ENCODE results near the gene STRN3. TPM values are rescaled to one million over a fixed set of nuclear protein-coding genes. Genes with fewer than 3 reads are reported as not detected.

STRN3 gene
- total and polyA plus RNA-seq, 2 of the 8 experiments (the other 6 are each of a cell fraction or from before 2014, with no cell fraction given) = 8.7 to 38.1 TPM

GRCh38 chr14:30903285-30904124, 122.7 kb downstream of the STRN3 start:
- Histone ChIP-seq H3K4ac (replicated peaks; ENCODE audit: insufficient read length, low read depth, low read length) (no peak overlapping the region), H3K9ac (replicated peaks in 1 of 4; ENCODE audit: extremely low read depth in 1 of 4, low read depth in 3 of 4, low read length in 3 of 4) (no peak overlapping the region), H4K5ac (ENCODE audit: insufficient read length, low read depth, low read length) (no peak overlapping the region), H4K8ac (ENCODE audit: extremely low read depth, insufficient read depth, low read length) (no peak overlapping the region), H3K27ac (ENCODE audit: low read depth, low read length) (no peak overlapping the region), H2BK20ac (ENCODE audit: low read length) (no peak overlapping the region), H2BK120ac (replicated peaks; ENCODE audit: low read depth, low read length) (no peak overlapping the region), H3K23ac (ENCODE audit: insufficient read length) (no peak overlapping the region), H2AFZ (ENCODE audit: low read length) (no peak overlapping the region), H2BK15ac (ENCODE audit: low read length) (no peak overlapping the region), H3K18ac (ENCODE audit: extremely low read depth, low read length) (no peak overlapping the region), H3K56ac (replicated peaks; ENCODE audit: insufficient read length, low read depth, low read length) (no peak overlapping the region), H4K91ac (replicated peaks; ENCODE audit: insufficient read length, low read length) (no peak overlapping the region), H3K4me3 (ENCODE audit: extremely low read depth in 1 of 4, insufficient read depth in 2 of 4, low read depth in 3 of 4, low read length in 4 of 4) (no peak overlapping the region), H3K27me3 (replicated peaks in 1 of 4; ENCODE audit: control insufficient read depth in 3 of 4, extremely low read depth in 1 of 4, insufficient read depth in 3 of 4, low read length in 3 of 4) (no peaks in the 10 kb centered on the region), H2AK5ac (ENCODE audit: low read depth, low read length) (no peak overlapping the region), H3K4me2 (ENCODE audit: insufficient read depth in 1 of 2, low read depth in 2 of 2, low read length in 2 of 2) (no peak overlapping the region), H3K23me2 (ENCODE audit: low read depth, low read length) (no peaks in the 10 kb centered on the region), H3K79me2 (ENCODE audit: control insufficient read depth in 1 of 2, insufficient read depth in 2 of 2, low read length in 2 of 2) (no peaks in the 10 kb centered on the region; a peak in 1 of 4 replicates), H3K9me3 (ENCODE audit: insufficient read depth in 2 of 2, low read depth in 1 of 2, low read length in 1 of 2) (no peaks in the 10 kb centered on the region), H3K14ac (ENCODE audit: insufficient read length) (no peak overlapping the region), H3K4me1 (replicated peaks in 1 of 4; ENCODE audit: control insufficient read depth in 3 of 4, insufficient read depth in 4 of 4, low read length in 3 of 4) (no peaks in the 10 kb centered on the region), H2BK12ac (ENCODE audit: low read depth, low read length) (no peak overlapping the region), H2BK5ac (ENCODE audit: low read depth, low read length) (no peak overlapping the region), H3K36me3 (ENCODE audit: control insufficient read depth in 2 of 4, insufficient read depth in 4 of 4, low read length in 3 of 4) (peaks cover 0 to 32% (median 5%) of the 10 kb centered on the region in 4 experiments; a peak in 4 of 8 replicates), H3K79me1 (ENCODE audit: low read depth, low read length) (no peaks in the 10 kb centered on the region), H4K20me1 (replicated peaks in 1 of 2; ENCODE audit: control insufficient read depth in 1 of 2, insufficient read depth in 2 of 2, low read length in 2 of 2) (no peaks in the 10 kb centered on the region)
- FAIRE-seq (no peak), DNase-seq (ENCODE audit: low read depth in 1 of 2, low spot score in 2 of 2) (no peak)
- WGBS, 2 experiments (ENCODE audit: extremely low coverage in 1 of 2, insufficient coverage in 1 of 2, insufficient read length in 1 of 2, insufficient replicate concordance in 2 of 2, low coverage in 1 of 2, low lambda C conversion rate in 2 of 2, missing lambda C conversion rate in 1 of 2) = 81% methylated on average over 2 of the region's 2 CpGs; no CpG with 5 or more reads in 1 of the 2 experiments
- no peak for TF ChIP-seq SIX5 (IDR thresholded peaks at IDR 0.05; ENCODE audit: low read depth, low read length)
- no peak for TF ChIP-seq CHD2 (IDR thresholded peaks at IDR 0.05; ENCODE audit: low read length)
- no peak for TF ChIP-seq PHF8 (conservative IDR thresholded peaks at IDR 0.05; ENCODE audit: low read depth, low read length)
- TF ChIP-seq ATF2 (IDR thresholded peaks at IDR 0.05; ENCODE audit: low read length) = no peak
- no peak for TF ChIP-seq SIN3A (conservative IDR thresholded peaks at IDR 0.05 in 1 of 2, IDR thresholded peaks at IDR 0.05 in 1 of 2; ENCODE audit: low read depth in 1 of 2, low read length in 2 of 2)
- no peak for TF ChIP-seq KDM4A (IDR thresholded peaks at IDR 0.05; ENCODE audit: low read depth, low read length, severe bottlenecking)
- no peak for TF ChIP-seq GABPA (IDR thresholded peaks at IDR 0.05; ENCODE audit: borderline replicate concordance, insufficient read depth, low read length)
- TF ChIP-seq E2F6 (IDR thresholded peaks at IDR 0.05) = no peak
- no peak for TF ChIP-seq BCL11A (IDR thresholded peaks at IDR 0.05; ENCODE audit: low read depth in 2 of 2, low read length in 2 of 2)
- ChIA-PET CTCF (ENCODE audit: partially characterized antibody) (interaction anchor here (0.5 to 1.3 kb wide), 4 partner anchors 9 to 450 kb away, joined by 3 to 6 read pairs (median 3); no protein-coding TSS in a partner anchor), POLR2A (ENCODE audit: partially characterized antibody) (no interaction called here)

Measured in H1 (cell line).